NT2/D1 (cell line): Measurements from ENCODE around the gene LDLRAD4.

ENCODE experiments used
- SUZ12 ChIP-seq: IDR thresholded peaks from 2 replicates; pipeline ENCODE4 v1.6.1; 2011; ENCODE audit not compliant: insufficient read length, insufficient read depth; ENCODE audit errors: extremely low read depth
- YY1 ChIP-seq: IDR thresholded peaks from 2 replicates; pipeline ENCODE4 v1.6.1; 2011; ENCODE audit not compliant: insufficient read length, insufficient read depth
- ZNF274 ChIP-seq: IDR thresholded peaks from 2 replicates; pipeline ENCODE4 v1.6.1; 2011; ENCODE audit warnings: mild to moderate bottlenecking, low read depth, low read length

DNA sequence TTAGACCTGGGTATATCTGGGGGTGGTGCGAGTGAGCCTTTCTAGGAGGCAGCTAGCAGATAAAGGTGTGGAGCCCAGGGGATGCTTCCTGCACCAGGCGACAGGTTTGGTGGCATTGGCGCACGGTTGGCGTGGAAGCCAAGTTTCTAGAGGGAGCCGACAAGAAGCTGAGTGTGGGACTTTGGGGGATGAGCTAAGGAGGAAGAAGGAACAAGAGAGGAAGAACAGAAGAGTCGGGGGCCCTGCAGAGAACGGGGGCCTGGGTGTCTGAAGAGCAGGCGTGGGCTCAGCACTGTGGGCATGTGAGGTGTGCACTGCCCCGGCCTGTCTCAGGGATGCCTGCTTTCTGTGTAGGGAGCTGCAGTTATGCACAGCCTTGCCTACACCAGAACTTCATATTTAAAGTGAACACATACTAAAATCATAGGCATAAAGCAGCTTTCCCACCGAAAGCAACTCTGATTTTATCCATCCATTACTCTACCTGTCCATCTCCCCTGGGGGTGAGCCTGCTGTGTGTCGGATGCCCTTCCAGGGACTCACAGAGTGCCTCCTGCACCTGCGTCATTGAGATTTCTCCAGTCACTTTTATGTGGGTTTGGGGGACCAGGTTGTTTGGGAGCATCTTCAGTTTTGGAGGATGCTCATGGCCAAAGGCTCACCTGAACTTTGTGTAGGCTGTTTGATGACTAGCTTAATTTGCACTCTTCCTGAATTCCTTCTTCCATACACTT, 149.7 kb downstream of the LDLRAD4 start:
- TF ChIP-seq ZNF274 (no peak), YY1 (no peak), SUZ12 (no peak)
